HEK293T (cell line): Measurements from ENCODE around the gene SLC45A3.

Source experiments
- CTCF ChIA-PET: fragments of 350-600 bp; formaldehyde crosslinking; extraction: SDS; loops from one replicate; lab custom pipeline; 2021; ENCODE audit warnings: antibody characterized with exemption, inconsistent platforms; lab: Yijun Ruan, JAX
- POLR2A ChIA-PET: fragments of 350-600 bp; formaldehyde crosslinking; extraction: SDS; loops from one replicate; lab custom pipeline; 2020; ENCODE audit warnings: antibody characterized with exemption, inconsistent platforms; lab: Yijun Ruan, JAX
- DNase-seq: peaks from one replicate; pipeline ENCODE4 v3.0.0; 2012; ENCODE audit warnings: mixed read lengths; ENCODE audit errors: extremely low spot score
- ARNT ChIP-seq: fragments of 450-650 bp; IDR thresholded peaks from 2 replicates; pipeline ENCODE4 v1.6.1; 2017; ENCODE audit warnings: mild to moderate bottlenecking
- BHLHE40 ChIP-seq: fragments of 450-650 bp; IDR thresholded peaks from 2 replicates; pipeline ENCODE4 v1.6.1; 2016; ENCODE audit warnings: mild to moderate bottlenecking, moderate library complexity, borderline replicate concordance
- CTBP1 ChIP-seq: fragments of 450-650 bp; IDR thresholded peaks from 2 replicates; pipeline ENCODE4 v1.6.1; 2016; ENCODE audit warnings: borderline replicate concordance
- ELF4 ChIP-seq: fragments of 450-650 bp; IDR thresholded peaks from 2 replicates; pipeline ENCODE4 v1.6.1; 2017; ENCODE audit warnings: antibody characterized with exemption
- FOXA1 ChIP-seq: fragments of 450-650 bp; IDR thresholded peaks from 2 replicates; pipeline ENCODE4 v1.6.1; 2016; ENCODE audit warnings: mild to moderate bottlenecking
- FOXK2 ChIP-seq: fragments of 450-650 bp; IDR thresholded peaks from 2 replicates; pipeline ENCODE4 v1.6.1; 2016; ENCODE audit warnings: mild to moderate bottlenecking
- FOXM1 ChIP-seq: fragments of 450-650 bp; IDR thresholded peaks from 2 replicates; pipeline ENCODE4 v1.6.1; 2017; ENCODE audit warnings: mild to moderate bottlenecking, borderline replicate concordance
- HDGF ChIP-seq: fragments of 450-650 bp; IDR thresholded peaks from 2 replicates; pipeline ENCODE4 v1.6.1; 2017; ENCODE audit warnings: antibody characterized with exemption, borderline replicate concordance
- L3MBTL2 ChIP-seq: fragments of 450-650 bp; conservative IDR thresholded peaks from 2 replicates; pipeline ENCODE4 v1.6.1; 2016; ENCODE audit warnings: mild to moderate bottlenecking
- LEF1 ChIP-seq: fragments of 450-650 bp; IDR thresholded peaks from 2 replicates; pipeline ENCODE4 v1.6.1; 2017; ENCODE audit warnings: mild to moderate bottlenecking, borderline replicate concordance
- NFRKB ChIP-seq: fragments of 450-650 bp; IDR thresholded peaks from 2 replicates; pipeline ENCODE4 v1.6.1; 2016; ENCODE audit warnings: mild to moderate bottlenecking, moderate library complexity
- PKNOX1 ChIP-seq: fragments of 450-650 bp; IDR thresholded peaks from 2 replicates; pipeline ENCODE4 v1.6.1; 2016
- SP1 ChIP-seq: fragments of 450-650 bp; IDR thresholded peaks from 2 replicates; pipeline ENCODE4 v1.6.1; 2017
- SUZ12 ChIP-seq: fragments of 450-650 bp; IDR thresholded peaks from 2 replicates; pipeline ENCODE4 v1.6.1; 2016; ENCODE audit warnings: mild to moderate bottlenecking
- TARDBP ChIP-seq: fragments of 450-650 bp; IDR thresholded peaks from 2 replicates; pipeline ENCODE4 v1.6.1; 2016
- ZNF384 ChIP-seq: fragments of 450-650 bp; IDR thresholded peaks from 2 replicates; pipeline ENCODE4 v1.6.1; 2016

SLC45A3 gene

GRCh38 chr1:205632669-205633169 lies 47.6 kb downstream of the SLC45A3 start:
- no peak for DNase-seq
- POLR2A ChIA-PET = interaction anchor here (0.6 to 3.5 kb wide), 17 partner anchors 8 to 106 kb away, joined by 3 to 35 read pairs (median 5); no protein-coding TSS in a partner anchor
- CTCF ChIA-PET = interaction anchor here (0.6 to 2.0 kb wide), 7 partner anchors 8 to 501 kb away, joined by 3 to 17 read pairs (median 3); no protein-coding TSS in a partner anchor
- TF ChIP-seq LEF1 (no peak), FOXM1 (no peak), ARNT (no peak), SUZ12 (no peak), FOXA1 (no peak)

- POLR2A ChIA-PET = interaction anchor here (0.6 to 3.5 kb wide), 21 partner anchors 9 to 105 kb away, joined by 3 to 35 read pairs (median 5); no protein-coding TSS in a partner anchor
- TF ChIP-seq ELF4 = peak; percentile 66
- peak; percentile 13; the same call in 1 of the 2 replicates for TF ChIP-seq PKNOX1
- TF ChIP-seq LEF1 = no peak
- TF ChIP-seq FOXK2 = no peak
- no peak for TF ChIP-seq BHLHE40
- TF ChIP-seq L3MBTL2 = peak; percentile 62
- no peak for TF ChIP-seq SP1
- no peak; the same call in 1 of the 2 replicates for TF ChIP-seq HDGF
- no peak; the same call in 1 of the 2 replicates for TF ChIP-seq CTBP1
- no peak for TF ChIP-seq NFRKB
- TF ChIP-seq ZNF384 = no peak
- peak; percentile 67; the same call in 1 of the 2 replicates for TF ChIP-seq FOXM1
- TF ChIP-seq TARDBP = no peak
- no peak for TF ChIP-seq FOXA1
- no peak for TF ChIP-seq ARNT
- no peak for TF ChIP-seq SUZ12
- DNase-seq = peak; percentile 99
- CTCF ChIA-PET = interaction anchor here (0.6 to 2.0 kb wide), 8 partner anchors 9 to 502 kb away, joined by 3 to 17 read pairs (median 3); no protein-coding TSS in a partner anchor
Observed at GRCh38 chr1:205631768-205632668, 48.3 kb downstream of the SLC45A3 start, which contains the start of gene ELK4. Gene ELK4, minus strand, starts transcription at chr1:205632011. Its CDS starts 8,129 bp downstream, at chr1:205623882.

GRCh38 chr1:205631010-205631767 lies 49.1 kb downstream of the SLC45A3 start:
- TF ChIP-seq PKNOX1 (no peak), ELF4 (no peak), FOXA1 (no peak), NFRKB (no peak), FOXK2 (no peak), HDGF (no peak), FOXM1 (peak; percentile 20; the same call in 1 of the 2 replicates), SP1 (no peak), LEF1 (0 out of 2 replicates have a peak, but pooled peaks have one; percentile 36), TARDBP (no peak), SUZ12 (no peak), BHLHE40 (no peak), ARNT (no peak), ZNF384 (no peak), CTBP1 (peak; percentile 7; the same call in 1 of the 2 replicates), L3MBTL2 (peak; percentile 76)
- DNase-seq = peak; percentile 83
- ChIA-PET POLR2A (interaction anchor here (0.8 to 3.5 kb wide), 10 partner anchors 10 to 98 kb away, joined by 3 to 35 read pairs (median 5); no protein-coding TSS in a partner anchor), CTCF (interaction anchor here (0.9 to 2.0 kb wide), 2 partner anchors 27 to 39 kb away, joined by 3 to 14 read pairs; no protein-coding TSS in a partner anchor)

GRCh38 chr1:205630651-205631009 lies 49.7 kb downstream of the SLC45A3 start:
- ChIA-PET POLR2A (interaction anchor here (0.8 to 3.5 kb wide), 5 partner anchors 10 to 97 kb away, joined by 3 to 35 read pairs (median 16); no protein-coding TSS in a partner anchor), CTCF (interaction anchor here (0.9 kb wide), 1 partner anchor 28 kb away, joined by 3 read pairs; no protein-coding TSS in a partner anchor)
- TF ChIP-seq LEF1 = no peak
- TF ChIP-seq CTBP1 = no peak
- no peak for TF ChIP-seq PKNOX1
- no peak for TF ChIP-seq ELF4
- no peak for TF ChIP-seq SUZ12
- TF ChIP-seq ARNT = no peak
- TF ChIP-seq BHLHE40 = no peak
- no peak for TF ChIP-seq SP1
- TF ChIP-seq TARDBP = no peak
- TF ChIP-seq NFRKB = no peak
- TF ChIP-seq ZNF384 = no peak
- no peak for DNase-seq

- no peak for DNase-seq
- no peak for TF ChIP-seq CTBP1
- no peak for TF ChIP-seq ELF4
- TF ChIP-seq NFRKB = no peak
- no peak for TF ChIP-seq L3MBTL2
- no peak for TF ChIP-seq SUZ12
- no peak for TF ChIP-seq FOXA1
- no peak for TF ChIP-seq PKNOX1
- TF ChIP-seq FOXK2 = no peak
- TF ChIP-seq ZNF384 = no peak
- TF ChIP-seq FOXM1 = no peak
- TF ChIP-seq SP1 = no peak
- TF ChIP-seq BHLHE40 = no peak
- TF ChIP-seq ARNT = no peak
- TF ChIP-seq LEF1 = no peak
- TF ChIP-seq HDGF = no peak
- TF ChIP-seq TARDBP = no peak
- CTCF ChIA-PET = interaction anchor here (0.9 kb wide), 1 partner anchor 28 kb away, joined by 3 read pairs; no protein-coding TSS in a partner anchor
- POLR2A ChIA-PET = interaction anchor here (2.1 to 3.5 kb wide), 2 partner anchors 35 to 39 kb away, joined by 16 to 35 read pairs; no protein-coding TSS in a partner anchor
Observed at GRCh38 chr1:205630241-205630640, 50.1 kb downstream of the SLC45A3 start.
